Fibroblast of lung (primary cell): Measurements from ENCODE around the gene PCGF3. TPM values are rescaled to one million over a fixed set of nuclear protein-coding genes. Genes with fewer than 3 reads are reported as not detected.

ENCODE experiments used
- DNase-seq, 2 donors: peaks; one replicate each; pipeline versions ENCODE4 v3.0.0 to v3.0.0-alpha.2; 2010; ENCODE audit warnings: low read depth in 2 of 2
- H2AFZ ChIP-seq: 2 replicates; pipeline ENCODE4 v1.5.1; 2012; ENCODE audit warnings: low read length, control low read depth, inconsistent platforms
- H3K27ac ChIP-seq: 2 replicates; pipeline ENCODE4 v1.5.1; 2011; ENCODE audit warnings: low read length, control low read depth; ENCODE audit not compliant: insufficient read depth
- H3K27me3 ChIP-seq: 2 replicates; pipeline ENCODE4 v1.5.1; 2011; ENCODE audit warnings: mild to moderate bottlenecking, low read length; ENCODE audit not compliant: control insufficient read depth, insufficient read depth
- H3K36me3 ChIP-seq: 2 replicates; pipeline ENCODE4 v1.5.1; 2011; ENCODE audit warnings: low read length; ENCODE audit not compliant: control insufficient read depth, insufficient read depth
- H3K4me1 ChIP-seq: 2 replicates; pipeline ENCODE4 v1.5.1; 2011; ENCODE audit warnings: low read length; ENCODE audit not compliant: control insufficient read depth, insufficient read depth; ENCODE audit errors: extremely low read depth
- H3K4me2 ChIP-seq: 2 replicates; pipeline ENCODE4 v1.5.1; 2011; ENCODE audit warnings: low read length, control low read depth; ENCODE audit not compliant: insufficient read depth; ENCODE audit errors: extremely low read depth
- H3K4me3 ChIP-seq, 4 experiments: fragments of 200-600 bp in 1 of 4; sonication (generic) in 1 of 4; replicated peaks in 1 of 4; 2 replicates each; pipeline ENCODE4 v1.5.1; 2011 to 2016; ENCODE audit warnings: low read length in 4 of 4, low read depth in 3 of 4, mild to moderate bottlenecking in 3 of 4, control low read depth in 2 of 4, inconsistent platforms in 1 of 4, mixed read lengths in 1 of 4; ENCODE audit not compliant: insufficient read depth in 1 of 4; ENCODE audit errors: control extremely low read depth in 1 of 4
- H3K79me2 ChIP-seq: 2 replicates; pipeline ENCODE4 v1.5.1; 2012; ENCODE audit warnings: mild to moderate bottlenecking, low read length, inconsistent platforms; ENCODE audit not compliant: control insufficient read depth, insufficient read depth
- H3K9ac ChIP-seq: 2 replicates; pipeline ENCODE4 v1.5.1; 2011; ENCODE audit warnings: mild to moderate bottlenecking, low read length, control low read depth; ENCODE audit not compliant: insufficient read depth
- H3K9me3 ChIP-seq: 2 replicates; pipeline ENCODE4 v1.5.1; 2012; ENCODE audit warnings: low read depth, low read length; ENCODE audit not compliant: control insufficient read depth, insufficient read depth
- H4K20me1 ChIP-seq: 2 replicates; pipeline ENCODE4 v1.5.1; 2011; ENCODE audit warnings: low read length; ENCODE audit not compliant: control insufficient read depth, insufficient read depth; ENCODE audit errors: extremely low read depth
- CTCF ChIP-seq, 2 donors: IDR thresholded peaks in 1 of 2; conservative IDR thresholded peaks in 1 of 2; 1 replicate in 1 of 2; 2 replicates in 1 of 2; pipeline ENCODE4 v1.5.1; 2011 to 2012; ENCODE audit warnings: low read length in 2 of 2, control low read depth in 1 of 2, inconsistent platforms in 1 of 2, low read depth in 1 of 2, mild to moderate bottlenecking in 1 of 2
- EZH2 ChIP-seq: IDR thresholded peaks from 2 replicates; pipeline ENCODE4 v1.5.1; 2012; ENCODE audit warnings: low read length, control low read depth, mild to moderate bottlenecking; ENCODE audit errors: missing control alignments
- polyA plus RNA-seq, 2 donors: library from polyadenylated mRNA; depleted of rRNA in 1 of 2; stranded (reverse) in 1 of 2; unstranded in 1 of 2; fragments of >200 nt; gene quantifications; 2 replicates each; pipeline ENCODE4 v1.2.1, GENCODE V29; 2011 to 2012; ENCODE audit warnings: missing spikeins in 1 of 2
- total RNA-seq: library from RNA; depleted of rRNA; stranded (reverse); fragments of >200 nt; gene quantifications from 2 replicates; pipeline ENCODE4 v1.2.1, GENCODE V29; 2014

The PCGF3 gene
- total and polyA plus RNA-seq, 2 donors (not counting 1 experiment from before 2014, with no cell fraction given): 24.8 to 27.1 TPM

GRCh38 chr4:700587-701264 lies 4.9 kb upstream of the PCGF3 start:
- Histone ChIP-seq H3K4me1 (no peaks in the 10 kb centered on the region), H3K9me3 (no peaks in the 10 kb centered on the region), H3K4me3 (no peak overlapping the region), H3K4me2 (no peak overlapping the region), H3K9ac (no peak overlapping the region), H3K27me3 (no peaks in the 10 kb centered on the region), H3K36me3 (no peaks in the 10 kb centered on the region), H4K20me1 (no peaks in the 10 kb centered on the region), H3K79me2 (no peaks in the 10 kb centered on the region), H3K27ac (no peak overlapping the region), H2AFZ (no peak overlapping the region)
- DNase-seq: no peak
- no peak for TF ChIP-seq CTCF (conservative IDR thresholded peaks at IDR 0.05 in 1 of 2, IDR thresholded peaks at IDR 0.05 in 1 of 2; ENCODE audit: low read depth in 1 of 2, low read length in 2 of 2)
- no peak for TF ChIP-seq EZH2

GRCh38 chr4:702618-703048 lies 3.0 kb upstream of the PCGF3 start:
- H2AFZ ChIP-seq: no peak overlapping the region
- no peaks in the 10 kb centered on the region for H3K9me3 ChIP-seq
- TF ChIP-seq CTCF (conservative IDR thresholded peaks at IDR 0.05 in 1 of 2, IDR thresholded peaks at IDR 0.05 in 1 of 2; ENCODE audit: low read depth in 1 of 2, low read length in 2 of 2): no peak
- TF ChIP-seq EZH2: no peak
- DNase-seq: no peak
- H3K79me2 ChIP-seq: peaks cover 11% of the 10 kb centered on the region
- H3K27ac ChIP-seq: no peak overlapping the region
- H3K36me3 ChIP-seq: no peaks in the 10 kb centered on the region
- H3K9ac ChIP-seq: no peak overlapping the region
- H3K4me2 ChIP-seq: no peak overlapping the region
- no peaks in the 10 kb centered on the region for H4K20me1 ChIP-seq
- no peaks in the 10 kb centered on the region for H3K27me3 ChIP-seq
- H3K4me1 ChIP-seq: no peaks in the 10 kb centered on the region
- no peak overlapping the region for H3K4me3 ChIP-seq

GRCh38 chr4:703336-704197 lies 2.1 kb upstream of the PCGF3 start:
- no peak overlapping the region for H3K4me3 ChIP-seq
- no peaks in the 10 kb centered on the region for H3K9me3 ChIP-seq
- H3K27me3 ChIP-seq: no peaks in the 10 kb centered on the region
- H3K79me2 ChIP-seq: peaks cover 18% of the 10 kb centered on the region
- H3K36me3 ChIP-seq: no peaks in the 10 kb centered on the region
- H3K27ac ChIP-seq: no peak overlapping the region
- DNase-seq: no peak
- no peak overlapping the region for H3K9ac ChIP-seq
- TF ChIP-seq CTCF (conservative IDR thresholded peaks at IDR 0.05 in 1 of 2, IDR thresholded peaks at IDR 0.05 in 1 of 2; ENCODE audit: low read depth in 1 of 2, low read length in 2 of 2): no peak
- no peak for TF ChIP-seq EZH2
- H3K4me1 ChIP-seq: no peaks in the 10 kb centered on the region
- H3K4me2 ChIP-seq: no peak overlapping the region
- no peaks in the 10 kb centered on the region for H4K20me1 ChIP-seq
- H2AFZ ChIP-seq: no peak overlapping the region
